ENCODE data around the gene TMTC3.

TMTC3 gene

DNA sequence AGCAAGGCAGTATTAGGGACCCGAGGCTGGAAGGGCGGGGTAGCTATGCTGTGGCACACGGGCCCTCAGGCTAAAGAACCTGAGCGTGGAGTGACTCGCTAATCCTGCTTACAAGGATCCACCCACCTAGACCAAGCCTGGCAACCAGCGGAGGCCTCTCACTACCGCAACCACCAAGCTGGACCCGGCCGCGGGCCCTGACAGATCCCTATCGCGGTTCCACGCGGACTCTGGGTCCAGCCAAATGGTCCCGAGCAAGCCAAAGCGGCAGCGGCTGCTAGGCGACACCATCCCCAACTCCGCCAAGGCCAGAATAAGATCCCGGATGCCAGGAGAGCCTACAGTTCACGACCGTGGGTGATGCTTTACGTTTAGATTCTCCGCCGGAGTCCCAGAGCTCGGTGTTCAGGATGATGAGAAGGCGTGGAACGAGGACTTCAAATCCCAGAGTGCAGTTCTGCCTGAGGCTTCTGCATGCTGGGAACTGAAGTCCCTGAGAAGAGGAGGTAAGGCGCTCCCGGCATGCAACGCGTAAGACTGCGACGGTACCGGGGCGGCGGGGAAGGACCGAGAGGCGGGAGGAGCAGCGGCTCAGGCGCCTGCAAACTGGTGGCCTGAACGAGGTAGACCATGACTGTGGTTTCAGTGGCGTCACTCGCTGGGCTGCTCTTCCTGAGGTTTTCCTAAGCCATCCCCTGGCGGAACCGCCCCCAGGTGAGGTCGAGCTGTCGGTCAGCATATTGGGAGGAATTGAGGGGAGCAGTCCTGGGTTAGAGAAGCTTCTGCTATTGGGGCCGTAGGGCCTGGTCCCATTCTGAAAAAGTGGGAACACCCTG, at the start of gene TMTC3, which contains the start of gene CEP290:
Gene TMTC3, plus strand, starts transcription at position 534 of the 836 bp plus-strand sequence. CDS start 6,009 bp downstream, outside the sequence.
Gene CEP290, minus strand, starts transcription at position 315 of the 836 bp plus-strand sequence. CDS start 781 bp downstream, outside the sequence.
- DNase-seq (ENCODE audit: low read depth), result peak; percentile 100
- no peak for TF ChIP-seq CTCF (conservative IDR thresholded peaks at IDR 0.05; ENCODE audit: low read depth, low read length)
- peak within 1 kb of the TSS; percentile 89 for H3K4me3 ChIP-seq (ENCODE audit: low read depth, low read length)

DNA sequence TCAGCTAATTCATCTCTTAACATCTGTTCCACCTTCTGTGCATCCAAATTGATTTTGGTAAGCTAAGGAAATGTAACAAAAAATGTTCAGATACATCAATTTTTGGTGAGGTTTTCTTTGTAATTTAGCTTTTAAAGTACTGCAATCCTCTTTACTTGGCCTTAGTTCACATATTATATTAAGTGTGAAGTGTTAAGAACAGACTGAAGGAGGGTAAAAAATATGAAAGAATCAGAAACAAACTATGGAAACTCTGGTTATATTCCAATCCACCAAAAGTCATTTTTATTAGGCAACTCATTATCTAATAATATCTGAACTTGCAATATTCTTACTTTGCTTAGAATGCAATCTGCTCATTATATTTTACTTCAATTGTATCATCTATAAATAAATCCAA, 49.3 kb upstream of the TMTC3 start:
- H3K4me3 ChIP-seq (ENCODE audit: low read depth, low read length), result no peak overlapping the region
- DNase-seq (ENCODE audit: low read depth), result no peak
- no peak for TF ChIP-seq CTCF (conservative IDR thresholded peaks at IDR 0.05; ENCODE audit: low read depth, low read length)

- H3K4me3 ChIP-seq (ENCODE audit: low read depth, low read length), result no peak overlapping the region
- DNase-seq (ENCODE audit: low read depth), result no peak
- no peak for TF ChIP-seq CTCF (conservative IDR thresholded peaks at IDR 0.05; ENCODE audit: low read depth, low read length)
Measured at GRCh38 chr12:88093573-88093972, 48.5 kb upstream of the TMTC3 start.

GRCh38 chr12:88108021-88108420, 34.1 kb upstream of the TMTC3 start:
- peak; percentile 66 for DNase-seq (ENCODE audit: low read depth)
- TF ChIP-seq CTCF (conservative IDR thresholded peaks at IDR 0.05; ENCODE audit: low read depth, low read length), result no peak
- H3K4me3 ChIP-seq (ENCODE audit: low read depth, low read length), result no peak overlapping the region

DNA sequence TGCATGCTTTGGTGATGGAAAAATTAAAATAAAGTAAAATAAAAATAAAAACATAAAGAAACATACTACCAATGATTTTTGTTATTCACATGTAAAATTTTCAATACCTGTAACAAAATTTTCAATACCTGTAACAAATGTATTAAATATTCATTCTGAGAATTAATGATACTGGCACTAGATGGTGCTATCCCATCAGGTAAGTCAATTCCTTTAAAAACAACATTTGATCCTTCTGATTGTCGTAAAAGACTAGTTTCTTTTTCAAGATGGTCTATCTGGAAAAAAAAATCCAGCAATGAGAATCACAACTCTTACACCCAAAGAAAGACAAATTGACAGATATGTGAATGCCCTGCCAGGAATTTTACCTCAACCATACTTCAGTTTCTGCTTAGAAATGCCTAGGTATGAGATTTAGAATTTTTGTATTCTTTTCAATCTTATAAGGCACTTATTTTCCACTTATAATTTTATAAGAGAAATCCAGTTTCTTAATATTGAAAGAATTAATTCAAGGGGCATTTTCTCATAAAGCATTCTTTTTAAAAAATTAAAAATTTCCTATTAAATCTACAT, 30.9 kb upstream of the TMTC3 start:
- DNase-seq (ENCODE audit: low read depth), result peak; percentile 80
- peak overlapping the region; percentile 44 for H3K4me3 ChIP-seq (ENCODE audit: low read depth, low read length)
- peak; percentile 37 for TF ChIP-seq CTCF (conservative IDR thresholded peaks at IDR 0.05; ENCODE audit: low read depth, low read length)

DNA sequence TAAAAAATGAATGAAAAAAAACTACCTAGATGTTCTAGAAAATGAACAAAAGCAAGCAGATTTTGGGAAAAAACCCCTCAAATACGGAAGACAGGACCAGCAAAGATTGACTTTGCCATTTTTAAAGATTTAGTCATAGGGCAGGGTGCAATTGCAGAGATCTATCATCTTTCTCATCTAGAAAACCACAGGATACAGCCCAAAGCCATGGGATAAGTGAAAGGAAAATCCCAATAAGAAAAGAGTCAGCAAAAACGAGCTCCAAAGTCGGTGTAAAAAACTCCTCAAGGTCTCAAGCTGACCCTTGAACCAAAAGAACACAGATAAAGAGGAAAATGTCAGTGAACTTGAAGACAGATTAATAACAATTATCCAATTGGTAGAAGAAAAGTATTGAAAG, 28.2 kb upstream of the TMTC3 start:
- no peak overlapping the region for H3K4me3 ChIP-seq (ENCODE audit: low read depth, low read length)
- DNase-seq (ENCODE audit: low read depth), result peak; percentile 9
- no peak for TF ChIP-seq CTCF (conservative IDR thresholded peaks at IDR 0.05; ENCODE audit: low read depth, low read length)
